NCI-H2029 (cell line): ENCODE results near the gene OSTF1.
A peak's percentile ranks its signal among the peaks of the same experiment; 100 is the strongest.

Experiments used
- DNase-seq: peaks from one replicate; lab custom pipeline; 2025; lab: John Stamatoyannopoulos, UW

Gene OSTF1

GRCh38 chr9:75085640-75086039 lies 2.7 kb upstream of the OSTF1 start:
- DNase-seq, result no peak

GRCh38 chr9:75086541-75087288 lies 1.6 kb upstream of the OSTF1 start:
- DNase-seq, result no peak

GRCh38 chr9:75087289-75087823 lies 958 bp upstream of the OSTF1 start:
- peak; percentile 46 for DNase-seq

GRCh38 chr9:75088646-75089372 lies 495 bp downstream of the OSTF1 start:
- DNase-seq, result peak; percentile 78

- DNase-seq, result no peak
These were observed 1.1 kb downstream of the OSTF1 start for GRCh38 chr9:75089373-75089766.

- no peak for DNase-seq
These were observed 2.3 kb downstream of the OSTF1 start for GRCh38 chr9:75090579-75090978.

GRCh38 chr9:75092766-75093165 lies 4.5 kb downstream of the OSTF1 start:
- no peak for DNase-seq

GRCh38 chr9:75096796-75097195 lies 8.5 kb downstream of the OSTF1 start:
- DNase-seq, result no peak

GRCh38 chr9:75101004-75101588 lies 12.8 kb downstream of the OSTF1 start:
- DNase-seq, result no peak

GRCh38 chr9:75102177-75102790 lies 14.0 kb downstream of the OSTF1 start:
- DNase-seq, result no peak

GRCh38 chr9:75104607-75105006 lies 16.3 kb downstream of the OSTF1 start:
- no peak for DNase-seq

- no peak for DNase-seq
These were observed 16.8 kb downstream of the OSTF1 start for GRCh38 chr9:75105019-75105540.

- no peak for DNase-seq
These were observed 17.5 kb downstream of the OSTF1 start for GRCh38 chr9:75105841-75106240.

- DNase-seq, result no peak
These were observed 18.5 kb downstream of the OSTF1 start for GRCh38 chr9:75106857-75107256.

- no peak for DNase-seq
These were observed 20.3 kb downstream of the OSTF1 start for GRCh38 chr9:75108571-75108970.

GRCh38 chr9:75109210-75109839 lies 21.0 kb downstream of the OSTF1 start:
- no peak for DNase-seq

GRCh38 chr9:75111019-75111622 lies 22.8 kb downstream of the OSTF1 start:
- peak; percentile 30 for DNase-seq

- DNase-seq, result no peak
These were observed 24.5 kb downstream of the OSTF1 start for GRCh38 chr9:75112789-75113188.

- DNase-seq, result no peak
These were observed 28.0 kb downstream of the OSTF1 start for GRCh38 chr9:75116306-75116705.

- no peak for DNase-seq
These were observed 29.2 kb downstream of the OSTF1 start for GRCh38 chr9:75117564-75117963.

GRCh38 chr9:75120686-75121085 lies 32.4 kb downstream of the OSTF1 start:
- DNase-seq, result no peak
